Stimulated activated CD8-positive, alpha-beta memory T cell treated with anti-CD3 and anti-CD28 coated beads, Interleukin-4, amount 100 ng/mL, for 4 hours (primary cell): ENCODE measurements around the gene COL15A1.

Experiments
- DNase-seq, 2 donors: peaks; one replicate each; pipeline ENCODE4 v3.0.0-alpha.2; 2020; ENCODE audit warnings: low read depth in 2 of 2, low spot score in 1 of 2

COL15A1 gene

GRCh38 chr9:99030610-99031109 lies 87.0 kb downstream of the COL15A1 start:
- DNase-seq, result no peak

- no peak for DNase-seq
These were observed 87.6 kb downstream of the COL15A1 start for GRCh38 chr9:99031319-99031718.

GRCh38 chr9:99031994-99032393 lies 88.3 kb downstream of the COL15A1 start:
- no peak for DNase-seq

- no peak for DNase-seq
These were observed 90.4 kb downstream of the COL15A1 start for GRCh38 chr9:99034149-99034548.

- DNase-seq, result no peak
These were observed 91.6 kb downstream of the COL15A1 start for GRCh38 chr9:99035313-99035712.

GRCh38 chr9:99037769-99038483 lies 94.2 kb downstream of the COL15A1 start:
- no peak for DNase-seq

GRCh38 chr9:99038484-99038820 lies 94.7 kb downstream of the COL15A1 start:
- DNase-seq, result no peak

GRCh38 chr9:99039505-99040182 lies 95.9 kb downstream of the COL15A1 start:
- no peak for DNase-seq

- no peak for DNase-seq
These were observed 96.7 kb downstream of the COL15A1 start for GRCh38 chr9:99040251-99040900.

- no peak for DNase-seq
These were observed 97.3 kb downstream of the COL15A1 start for GRCh38 chr9:99040911-99041582.

GRCh38 chr9:99041618-99042017 lies 97.9 kb downstream of the COL15A1 start:
- DNase-seq, result no peak

- no peak for DNase-seq
These were observed 98.9 kb downstream of the COL15A1 start for GRCh38 chr9:99042620-99043019.

GRCh38 chr9:99044827-99045226 lies 101.1 kb downstream of the COL15A1 start:
- DNase-seq, result no peak

- DNase-seq, result no peak
These were observed 102.4 kb downstream of the COL15A1 start for GRCh38 chr9:99046068-99046467.

GRCh38 chr9:99046542-99047071 lies 102.9 kb downstream of the COL15A1 start:
- DNase-seq, result no peak

GRCh38 chr9:99049228-99049627 lies 105.5 kb downstream of the COL15A1 start:
- no peak for DNase-seq

- no peak for DNase-seq
These were observed 105.9 kb downstream of the COL15A1 start for GRCh38 chr9:99049641-99050040.

GRCh38 chr9:99050292-99050911 lies 106.7 kb downstream of the COL15A1 start:
- DNase-seq, result no peak

GRCh38 chr9:99050924-99051323 lies 107.2 kb downstream of the COL15A1 start:
- DNase-seq, result no peak

- DNase-seq, result no peak
These were observed 107.7 kb downstream of the COL15A1 start for GRCh38 chr9:99051406-99051805.

- DNase-seq, result no peak
These were observed 108.1 kb downstream of the COL15A1 start for GRCh38 chr9:99051851-99052250.
